Chondrocyte (in vitro differentiated cells): ENCODE measurements around the gene USP32. TPM values are rescaled to one million over a fixed set of nuclear protein-coding genes. Genes with fewer than 3 reads are reported as not detected.
"Not testable (repeated sequence)": the region's sequence is repeated elsewhere in the genome, so short reads cannot be mapped to it uniquely, and the experiment has no call there.

Source experiments
- DNase-seq: peaks from one replicate; pipeline ENCODE4 v3.0.0; 2021; ENCODE audit warnings: mixed read lengths, low spot score
- H3K27ac Mint-ChIP-seq: one replicate; pipeline ENCODE4 v1.8.0; 2021; ENCODE audit warnings: mild to moderate bottlenecking, moderate library complexity, mixed read lengths; ENCODE audit not compliant: unreplicated experiment
- H3K27me3 Mint-ChIP-seq: 2 replicates; pipeline ENCODE4 v1.8.0; 2021; ENCODE audit warnings: low read depth, mixed read lengths
- H3K36me3 Mint-ChIP-seq: 2 replicates; pipeline ENCODE4 v1.8.0; 2021; ENCODE audit warnings: low read depth, mixed read lengths
- H3K4me1 Mint-ChIP-seq: 2 replicates; pipeline ENCODE4 v1.8.0; 2021; ENCODE audit warnings: low read depth, mild to moderate bottlenecking, mixed read lengths
- H3K4me3 Mint-ChIP-seq: one replicate; pipeline ENCODE4 v1.8.0; 2021; ENCODE audit warnings: mild to moderate bottlenecking, moderate library complexity, mixed read lengths; ENCODE audit not compliant: unreplicated experiment
- H3K9me3 Mint-ChIP-seq: 2 replicates; pipeline ENCODE4 v1.8.0; 2021; ENCODE audit warnings: low read depth, mixed read lengths
- total RNA-seq: library from RNA; stranded (reverse); gene quantifications from 3 replicates; pipeline ENCODE4 v1.2.1, GENCODE V29; 2021
- TF ChIP-seq, protein P1 (sequence below): fragments of 200-600 bp; sonication (generic); IDR thresholded peaks from 2 replicates; pipeline ENCODE4 v1.5.0; 2021; ENCODE audit warnings: antibody characterized with exemption, mild to moderate bottlenecking, moderate library complexity

USP32 gene
- total RNA-seq, 1 donor from 2014 or later = 42.2 TPM

- Mint-ChIP-seq H3K9me3 (no peaks in the 10 kb centered on the region), H3K27me3 (no peaks in the 10 kb centered on the region), H3K4me1 (peaks cover 3% of the 10 kb centered on the region), H3K4me3 (no peak overlapping the region), H3K27ac (no peak overlapping the region), H3K36me3 (peaks cover 12% of the 10 kb centered on the region)
- DNase-seq = no peak
- TF ChIP-seq, protein P1, sequence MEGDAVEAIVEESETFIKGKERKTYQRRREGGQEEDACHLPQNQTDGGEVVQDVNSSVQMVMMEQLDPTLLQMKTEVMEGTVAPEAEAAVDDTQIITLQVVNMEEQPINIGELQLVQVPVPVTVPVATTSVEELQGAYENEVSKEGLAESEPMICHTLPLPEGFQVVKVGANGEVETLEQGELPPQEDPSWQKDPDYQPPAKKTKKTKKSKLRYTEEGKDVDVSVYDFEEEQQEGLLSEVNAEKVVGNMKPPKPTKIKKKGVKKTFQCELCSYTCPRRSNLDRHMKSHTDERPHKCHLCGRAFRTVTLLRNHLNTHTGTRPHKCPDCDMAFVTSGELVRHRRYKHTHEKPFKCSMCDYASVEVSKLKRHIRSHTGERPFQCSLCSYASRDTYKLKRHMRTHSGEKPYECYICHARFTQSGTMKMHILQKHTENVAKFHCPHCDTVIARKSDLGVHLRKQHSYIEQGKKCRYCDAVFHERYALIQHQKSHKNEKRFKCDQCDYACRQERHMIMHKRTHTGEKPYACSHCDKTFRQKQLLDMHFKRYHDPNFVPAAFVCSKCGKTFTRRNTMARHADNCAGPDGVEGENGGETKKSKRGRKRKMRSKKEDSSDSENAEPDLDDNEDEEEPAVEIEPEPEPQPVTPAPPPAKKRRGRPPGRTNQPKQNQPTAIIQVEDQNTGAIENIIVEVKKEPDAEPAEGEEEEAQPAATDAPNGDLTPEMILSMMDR = no peak
Observed at GRCh38 chr17:60224064-60224463, 167.9 kb downstream of the USP32 start.

- H3K9me3 Mint-ChIP-seq = no peaks in the 10 kb centered on the region
- H3K4me3 Mint-ChIP-seq = no peak overlapping the region
- TF ChIP-seq, protein P1 = no peak
- H3K4me1 Mint-ChIP-seq = peaks cover 3% of the 10 kb centered on the region
- H3K27ac Mint-ChIP-seq = no peak overlapping the region
- peaks cover 11% of the 10 kb centered on the region for H3K36me3 Mint-ChIP-seq
- no peaks in the 10 kb centered on the region for H3K27me3 Mint-ChIP-seq
- no peak for DNase-seq
Observed at GRCh38 chr17:60223456-60223855, 168.5 kb downstream of the USP32 start.

GRCh38 chr17:60218774-60219173 lies 173.2 kb downstream of the USP32 start:
- DNase-seq, H3K27ac Mint-ChIP-seq, H3K4me1 Mint-ChIP-seq, H3K9me3 Mint-ChIP-seq, H3K36me3 Mint-ChIP-seq, H3K27me3 Mint-ChIP-seq, H3K4me3 Mint-ChIP-seq: not testable (repeated sequence)

- not testable (repeated sequence) for H3K36me3 Mint-ChIP-seq, H3K27ac Mint-ChIP-seq, H3K4me1 Mint-ChIP-seq, H3K9me3 Mint-ChIP-seq, H3K27me3 Mint-ChIP-seq, H3K4me3 Mint-ChIP-seq, DNase-seq
Observed at GRCh38 chr17:60215895-60216294, 176.0 kb downstream of the USP32 start.

DNA sequence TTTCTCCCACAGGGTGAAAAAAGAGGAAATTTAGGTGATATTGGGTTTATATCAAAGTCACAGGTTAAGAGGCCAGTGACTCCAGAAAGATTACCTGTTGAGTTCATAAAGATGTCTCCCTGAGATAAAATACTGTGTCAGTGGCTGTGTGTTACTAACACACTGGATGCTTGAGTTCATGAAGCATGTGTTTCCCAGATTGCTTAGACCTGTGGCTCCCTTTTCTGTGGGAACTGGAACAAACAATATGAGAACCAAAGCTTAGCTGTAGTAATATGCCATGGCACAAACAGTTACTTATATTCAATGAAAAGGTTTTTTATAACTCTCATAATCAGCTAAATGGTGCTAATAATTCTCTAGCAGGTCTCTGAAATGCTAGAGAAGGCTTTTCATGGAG lies 180.7 kb downstream of the USP32 start:
- not testable (repeated sequence) for H3K4me1 Mint-ChIP-seq, H3K27ac Mint-ChIP-seq, DNase-seq, H3K9me3 Mint-ChIP-seq, H3K27me3 Mint-ChIP-seq, H3K4me3 Mint-ChIP-seq, H3K36me3 Mint-ChIP-seq

- not testable (repeated sequence) for H3K27me3 Mint-ChIP-seq, H3K36me3 Mint-ChIP-seq, H3K9me3 Mint-ChIP-seq, H3K27ac Mint-ChIP-seq, H3K4me1 Mint-ChIP-seq, H3K4me3 Mint-ChIP-seq, DNase-seq
Observed at GRCh38 chr17:60208302-60208701, 183.6 kb downstream of the USP32 start.

DNA sequence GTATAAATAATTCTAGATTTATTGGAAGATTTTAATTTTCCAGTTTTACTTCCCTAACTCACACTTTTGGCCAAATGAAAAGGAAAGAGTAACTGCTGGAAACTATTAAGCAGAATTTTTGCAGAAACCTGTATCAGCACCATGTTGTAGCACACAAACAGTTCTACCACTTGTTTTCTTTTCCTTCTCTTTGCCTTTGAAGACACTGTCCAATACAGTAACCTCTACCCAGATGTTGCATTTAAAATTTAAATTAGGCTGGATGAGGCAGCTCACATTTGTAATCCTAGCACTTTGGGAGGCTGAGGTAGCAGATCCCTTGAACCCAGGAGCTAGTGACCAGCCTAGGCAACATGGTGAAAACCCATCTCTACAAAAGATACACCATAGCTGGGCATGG lies 186.2 kb downstream of the USP32 start:
- H3K27me3 Mint-ChIP-seq, H3K27ac Mint-ChIP-seq, H3K4me3 Mint-ChIP-seq: not testable (repeated sequence)

DNA sequence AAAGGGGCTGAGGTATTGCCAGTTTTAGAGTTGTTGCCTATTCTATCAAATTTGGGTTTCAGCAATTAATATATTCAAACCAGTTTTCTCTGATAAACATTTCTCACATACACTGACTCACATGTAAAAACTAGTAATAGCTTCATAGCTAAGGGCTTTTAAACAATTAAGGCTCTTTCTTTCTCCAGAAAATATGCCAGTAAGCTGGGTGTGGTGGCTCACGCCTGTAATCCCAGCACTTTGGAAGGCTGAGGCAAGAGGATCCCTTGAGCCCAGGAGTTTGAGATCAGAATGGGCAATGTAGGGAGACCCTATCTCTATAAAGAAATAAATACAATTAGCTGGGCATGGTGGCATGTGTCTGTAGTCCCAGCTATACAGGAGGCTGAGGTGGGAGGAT lies 193.3 kb downstream of the USP32 start:
- H3K36me3 Mint-ChIP-seq = peaks cover 29% of the 10 kb centered on the region
- not testable (repeated sequence) for DNase-seq, H3K9me3 Mint-ChIP-seq, H3K27ac Mint-ChIP-seq, H3K27me3 Mint-ChIP-seq, H3K4me1 Mint-ChIP-seq, H3K4me3 Mint-ChIP-seq

More for the DNA sequence above, 186.2 kb downstream of the USP32 start:
- not testable (repeated sequence) for H3K9me3 Mint-ChIP-seq, H3K4me1 Mint-ChIP-seq, H3K36me3 Mint-ChIP-seq, DNase-seq

DNA sequence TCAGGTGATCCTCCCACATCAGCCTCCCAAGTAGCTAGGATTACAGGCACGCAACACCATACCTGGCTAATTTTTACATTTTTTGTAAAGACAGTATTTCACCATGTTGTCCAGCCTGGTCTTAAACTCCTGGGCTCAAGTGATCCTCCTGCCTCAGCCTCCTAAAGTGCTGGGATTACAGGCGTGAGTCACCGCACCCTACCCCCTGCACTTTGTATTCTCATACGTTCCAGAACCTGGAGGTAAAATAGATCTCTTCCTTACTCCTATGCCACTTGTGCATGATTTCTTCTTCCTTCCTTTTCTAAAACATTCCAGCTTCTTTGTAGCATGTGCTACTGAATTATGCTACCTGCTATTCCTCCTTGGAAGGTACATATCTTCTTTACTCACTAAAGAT lies 197.8 kb downstream of the USP32 start:
- not testable (repeated sequence) for H3K4me3 Mint-ChIP-seq, H3K27ac Mint-ChIP-seq, DNase-seq, H3K4me1 Mint-ChIP-seq, H3K9me3 Mint-ChIP-seq, H3K27me3 Mint-ChIP-seq
- peaks cover 42% of the 10 kb centered on the region for H3K36me3 Mint-ChIP-seq
